ENCODE data around the gene SDC3.

The SDC3 gene

GRCh38 chr1:30905403-30905802 lies 3.2 kb downstream of the SDC3 start:
- DNase-seq = no peak
- H3K4me1 ChIP-seq = no peaks in the 10 kb centered on the region
- TF ChIP-seq, protein P1, sequence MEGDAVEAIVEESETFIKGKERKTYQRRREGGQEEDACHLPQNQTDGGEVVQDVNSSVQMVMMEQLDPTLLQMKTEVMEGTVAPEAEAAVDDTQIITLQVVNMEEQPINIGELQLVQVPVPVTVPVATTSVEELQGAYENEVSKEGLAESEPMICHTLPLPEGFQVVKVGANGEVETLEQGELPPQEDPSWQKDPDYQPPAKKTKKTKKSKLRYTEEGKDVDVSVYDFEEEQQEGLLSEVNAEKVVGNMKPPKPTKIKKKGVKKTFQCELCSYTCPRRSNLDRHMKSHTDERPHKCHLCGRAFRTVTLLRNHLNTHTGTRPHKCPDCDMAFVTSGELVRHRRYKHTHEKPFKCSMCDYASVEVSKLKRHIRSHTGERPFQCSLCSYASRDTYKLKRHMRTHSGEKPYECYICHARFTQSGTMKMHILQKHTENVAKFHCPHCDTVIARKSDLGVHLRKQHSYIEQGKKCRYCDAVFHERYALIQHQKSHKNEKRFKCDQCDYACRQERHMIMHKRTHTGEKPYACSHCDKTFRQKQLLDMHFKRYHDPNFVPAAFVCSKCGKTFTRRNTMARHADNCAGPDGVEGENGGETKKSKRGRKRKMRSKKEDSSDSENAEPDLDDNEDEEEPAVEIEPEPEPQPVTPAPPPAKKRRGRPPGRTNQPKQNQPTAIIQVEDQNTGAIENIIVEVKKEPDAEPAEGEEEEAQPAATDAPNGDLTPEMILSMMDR (IDR thresholded peaks at IDR 0.05; ENCODE audit: low read depth, low read length) = no peak

DNA sequence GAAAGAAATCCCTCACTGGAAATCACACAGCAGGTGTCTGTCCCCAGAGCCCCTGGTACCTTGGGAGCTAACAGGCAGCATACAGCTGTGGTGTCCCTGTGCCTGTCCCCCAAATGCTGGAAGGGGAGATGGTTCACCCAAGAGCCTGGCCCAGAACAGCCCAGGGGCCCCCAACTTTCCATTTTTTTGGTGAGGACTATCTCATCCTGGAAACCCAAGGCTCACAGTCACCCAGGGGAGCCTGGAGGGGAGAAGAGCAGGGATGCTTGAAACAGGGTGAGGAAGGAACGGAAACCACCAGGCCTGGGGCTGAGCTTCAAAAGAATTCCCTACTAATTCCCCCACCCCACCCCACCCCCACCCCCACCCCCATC lies 3.6 kb downstream of the SDC3 start:
- Histone ChIP-seq H3K4me3 (ENCODE audit: low read depth, low read length) (no peak overlapping the region), H3K27me3 (no peaks in the 10 kb centered on the region), H3K4me1 (no peaks in the 10 kb centered on the region), H3K9me3 (no peaks in the 10 kb centered on the region), H3K36me3 (no peaks in the 10 kb centered on the region)
- no peak for DNase-seq
- TF ChIP-seq, protein P1 (IDR thresholded peaks at IDR 0.05; ENCODE audit: low read depth, low read length) = no peak

More at GRCh38 chr1:30905403-30905802, 3.2 kb downstream of the SDC3 start:
- Histone ChIP-seq H3K27me3 (no peaks in the 10 kb centered on the region), H3K36me3 (no peaks in the 10 kb centered on the region), H3K9me3 (no peaks in the 10 kb centered on the region), H3K4me3 (ENCODE audit: low read depth, low read length) (no peak overlapping the region)

DNA sequence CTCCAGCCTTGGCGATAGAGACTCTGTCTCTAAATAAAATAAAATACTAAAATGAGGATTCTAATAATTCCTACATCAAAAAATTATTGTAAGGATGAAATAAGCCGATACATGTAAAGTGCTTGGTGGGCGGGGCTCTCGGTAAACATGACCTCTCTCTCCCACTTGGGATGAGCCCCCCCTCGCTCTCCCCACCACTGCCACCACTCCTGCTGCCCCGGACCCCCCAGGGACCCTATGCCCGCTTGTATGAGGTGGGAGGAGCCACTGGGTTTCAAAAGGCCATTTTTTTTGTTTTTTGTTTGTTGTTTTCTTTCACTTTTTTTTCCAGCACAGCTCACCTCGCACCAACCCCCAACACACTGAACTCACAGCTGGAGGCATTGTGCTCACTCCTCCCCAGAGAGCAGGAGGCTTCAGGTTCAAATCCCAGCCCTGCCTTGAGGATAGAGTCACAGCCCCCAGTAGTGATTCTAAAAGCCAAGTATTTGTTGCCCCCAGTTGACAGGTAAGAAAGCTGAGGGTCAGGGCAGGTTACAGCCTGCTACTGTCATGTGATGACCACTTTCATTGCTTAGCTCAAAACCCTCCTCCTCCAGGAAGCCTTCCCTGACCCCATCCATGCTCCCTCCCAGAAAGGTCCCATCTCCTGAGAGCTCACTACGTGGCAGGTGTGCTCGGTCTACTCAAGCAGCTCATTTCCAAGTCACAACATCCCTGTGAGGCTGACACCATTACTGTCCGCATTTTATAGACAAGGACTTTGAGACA lies 4.2 kb downstream of the SDC3 start:
- Histone ChIP-seq H3K4me3 (ENCODE audit: low read depth, low read length) (no peak overlapping the region), H3K36me3 (no peaks in the 10 kb centered on the region), H3K9me3 (no peaks in the 10 kb centered on the region), H3K4me1 (no peaks in the 10 kb centered on the region), H3K27me3 (no peaks in the 10 kb centered on the region)
- DNase-seq = no peak
- TF ChIP-seq, protein P1 (IDR thresholded peaks at IDR 0.05; ENCODE audit: low read depth, low read length) = no peak

DNA sequence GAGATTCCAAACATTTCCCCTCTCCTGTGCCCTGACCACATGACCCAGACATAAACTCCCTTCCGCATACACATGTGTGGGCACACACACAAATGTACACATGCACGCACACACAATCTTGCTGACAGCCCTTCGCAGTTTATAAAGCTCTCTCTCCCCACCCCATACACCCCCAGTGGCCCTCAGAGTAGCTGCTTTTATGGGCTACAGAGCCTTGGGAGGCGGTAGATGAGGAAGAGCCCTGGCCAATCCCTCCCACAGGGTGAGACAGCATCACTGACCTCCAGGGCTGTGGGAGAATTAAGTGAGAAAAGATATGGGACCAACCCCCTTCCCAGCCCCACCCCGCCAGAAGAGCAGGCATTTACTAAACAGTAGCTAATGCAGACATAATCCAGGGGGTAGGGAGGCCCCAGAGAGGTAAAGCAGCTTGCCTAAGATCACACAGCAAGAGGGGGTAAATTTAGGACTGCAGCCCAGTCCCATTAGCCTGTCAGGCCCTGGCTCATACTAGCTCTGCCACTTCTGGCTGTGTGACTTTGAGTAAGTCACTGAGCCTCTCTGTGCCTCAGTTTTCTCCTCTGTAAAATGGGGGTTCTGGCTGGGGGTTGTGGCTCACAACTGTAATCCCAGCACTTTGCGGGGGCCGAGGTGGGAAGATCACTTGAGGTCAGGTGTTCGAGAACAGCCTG lies 5.1 kb downstream of the SDC3 start:
- DNase-seq = no peak
- TF ChIP-seq, protein P1 (IDR thresholded peaks at IDR 0.05; ENCODE audit: low read depth, low read length) = no peak
- H3K4me3 ChIP-seq (ENCODE audit: low read depth, low read length) = no peak overlapping the region
- no peaks in the 10 kb centered on the region for H3K9me3 ChIP-seq
- no peaks in the 10 kb centered on the region for H3K4me1 ChIP-seq
- no peaks in the 10 kb centered on the region for H3K27me3 ChIP-seq
- H3K36me3 ChIP-seq = no peaks in the 10 kb centered on the region

DNA sequence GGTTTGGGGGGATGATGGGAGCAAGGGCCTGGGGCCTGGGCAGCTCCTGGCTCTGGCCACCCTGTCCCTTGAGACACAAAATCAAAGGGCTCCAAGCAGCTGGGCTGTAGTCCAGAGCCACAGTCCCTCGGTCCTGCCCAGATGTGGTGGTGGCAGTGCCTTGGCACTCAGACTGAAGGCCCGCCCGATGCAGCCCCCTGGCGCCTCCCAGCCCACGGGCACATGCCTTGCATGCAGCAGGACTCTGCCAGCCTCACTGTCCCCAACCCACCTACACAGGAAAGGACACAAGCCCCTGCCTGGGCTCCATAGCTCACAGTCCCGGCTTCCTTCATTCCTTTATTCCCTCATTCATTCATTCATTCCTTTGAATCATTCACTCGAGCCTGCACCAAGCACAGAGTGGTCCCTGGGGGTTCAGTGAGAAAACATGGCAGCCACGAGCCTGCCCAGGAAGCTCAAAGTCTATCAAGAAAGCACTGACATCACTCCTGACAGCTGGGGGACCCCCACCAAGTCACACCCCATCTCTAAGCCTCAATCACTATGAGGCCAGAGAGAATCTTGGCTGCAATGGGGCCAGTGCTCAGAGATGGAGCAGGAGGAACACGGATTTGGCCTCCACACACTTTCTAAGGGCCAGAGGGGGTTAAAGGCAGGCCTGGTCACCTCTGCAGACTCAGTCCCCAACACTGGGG lies 5.8 kb downstream of the SDC3 start:
- H3K27me3 ChIP-seq = no peaks in the 10 kb centered on the region
- TF ChIP-seq, protein P1 (IDR thresholded peaks at IDR 0.05; ENCODE audit: low read depth, low read length) = no peak
- H3K4me1 ChIP-seq = no peaks in the 10 kb centered on the region
- no peaks in the 10 kb centered on the region for H3K36me3 ChIP-seq
- DNase-seq = no peak
- H3K9me3 ChIP-seq = no peaks in the 10 kb centered on the region
- no peak overlapping the region for H3K4me3 ChIP-seq (ENCODE audit: low read depth, low read length)
